PFSK-1 (cell line): ENCODE measurements around the gene TMEM30B.

ENCODE experiments used
- REST ChIP-seq, 2 experiments: IDR thresholded peaks; 2 replicates each; pipeline versions ENCODE4 v1.6.1 to v1.8.0; 2011 to 2012; ENCODE audit warnings: low read depth in 2 of 2, low read length in 2 of 2, control low read depth in 1 of 2, inconsistent platforms in 1 of 2, mild to moderate bottlenecking in 1 of 2, moderate library complexity in 1 of 2; ENCODE audit not compliant: insufficient read depth in 1 of 2
- TAF1 ChIP-seq: IDR thresholded peaks from 2 replicates; pipeline ENCODE4 v1.6.1; 2012; ENCODE audit warnings: low read length, control low read depth, borderline replicate concordance; ENCODE audit not compliant: insufficient read depth

GRCh38 chr14:61319086-61319485 is 37.9 kb upstream of the TMEM30B start:
- TF ChIP-seq TAF1 (no peak), REST (IDR thresholded peaks at IDR 0.05; ENCODE audit: insufficient read depth in 1 of 2, low read depth in 2 of 2, low read length in 2 of 2) (no peak)
